ENCODE data around the gene NCS1.

- TF ChIP-seq CTCF (IDR thresholded peaks at IDR 0.05 in 2 of 3, conservative IDR thresholded peaks at IDR 0.05 in 1 of 3; ENCODE audit: borderline replicate concordance in 1 of 3, insufficient read depth in 1 of 3, low read depth in 2 of 3, low read length in 2 of 3) (no peak), EZH2 (IDR thresholded peaks at IDR 0.05) (no peak)
Observed at GRCh38 chr9:130260816-130261765, 88.9 kb downstream of the NCS1 start.
